GM12892 (cell line): ENCODE measurements around the gene RTL5.

Experiments used
- POLR2A ChIP-seq: IDR thresholded peaks from 2 replicates; pipeline ENCODE4 v1.6.1; 2011; ENCODE audit warnings: low read depth, low read length, control low read depth
- POLR2AphosphoS5 ChIP-seq: IDR thresholded peaks from 2 replicates; pipeline ENCODE4 v1.6.1; 2011; ENCODE audit warnings: low read depth, low read length, control low read depth
- TAF1 ChIP-seq: IDR thresholded peaks from 2 replicates; pipeline ENCODE4 v1.6.1; 2011; ENCODE audit warnings: low read depth, mild to moderate bottlenecking, control low read depth, low read length, borderline replicate concordance

DNA sequence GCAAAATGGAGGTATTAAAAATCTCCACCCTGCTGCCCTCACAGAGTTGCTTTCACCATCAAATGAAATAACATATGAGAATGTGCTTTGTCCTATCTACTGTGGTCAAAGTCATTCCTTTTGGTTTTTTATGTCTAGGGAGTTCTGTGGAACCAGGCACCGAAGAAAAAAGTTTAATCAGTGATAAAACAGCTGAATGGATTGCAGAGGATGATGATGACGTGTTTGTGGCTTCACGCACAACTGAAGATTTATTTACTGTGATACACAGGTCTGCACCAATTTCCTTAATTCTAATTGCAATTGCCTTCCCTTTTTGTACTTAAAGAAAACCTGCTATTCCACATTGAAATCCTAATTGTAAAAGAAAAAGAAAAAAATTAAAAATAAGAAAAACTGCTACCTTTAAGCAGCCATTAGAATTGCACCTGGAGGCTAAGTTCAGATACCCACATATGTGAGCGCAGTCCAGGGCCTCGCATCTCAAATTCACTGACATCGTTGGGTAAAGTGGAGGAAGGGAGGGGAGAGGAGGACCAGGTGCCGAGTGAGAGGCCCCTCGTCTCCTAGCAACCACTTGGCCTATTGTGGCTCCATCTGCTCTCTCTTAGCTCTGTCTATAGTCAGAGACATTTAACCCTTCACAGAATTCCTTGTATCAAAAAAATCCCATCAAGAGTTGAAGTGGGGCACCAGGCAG lies 10.5 kb upstream of the RTL5 start:
- no peak for TF ChIP-seq TAF1
- TF ChIP-seq POLR2AphosphoS5 = no peak
- TF ChIP-seq POLR2A = no peak
